Measurements from ENCODE around the gene ASTN2.

Gene ASTN2

DNA sequence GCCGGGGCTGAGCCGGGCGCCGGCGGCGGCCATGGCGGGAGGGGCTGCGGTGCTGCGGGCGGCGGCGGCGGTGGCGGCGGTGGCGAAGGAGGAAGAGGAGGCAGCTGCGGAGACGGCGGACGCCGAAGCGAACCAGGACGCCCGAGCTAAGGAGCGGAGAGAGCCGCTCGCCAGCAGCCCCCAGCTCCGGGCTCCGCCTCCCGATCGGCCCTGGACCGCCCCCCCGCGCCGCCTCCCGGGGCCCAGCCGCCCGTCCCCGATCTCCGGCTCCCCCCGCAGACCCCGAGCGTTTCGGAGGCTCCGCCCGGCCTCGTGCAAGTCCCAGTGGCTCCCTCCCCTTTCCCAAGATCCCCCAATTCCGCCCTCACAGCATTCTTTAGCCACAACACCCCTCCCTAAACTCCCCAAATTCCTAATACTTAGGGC, at the start of gene ASTN2:
ASTN2 (minus strand) TSS at position 152 of the 426 bp plus-strand sequence; CDS start at position 33, 119 bp downstream.
- no peak for DNase-seq

DNA sequence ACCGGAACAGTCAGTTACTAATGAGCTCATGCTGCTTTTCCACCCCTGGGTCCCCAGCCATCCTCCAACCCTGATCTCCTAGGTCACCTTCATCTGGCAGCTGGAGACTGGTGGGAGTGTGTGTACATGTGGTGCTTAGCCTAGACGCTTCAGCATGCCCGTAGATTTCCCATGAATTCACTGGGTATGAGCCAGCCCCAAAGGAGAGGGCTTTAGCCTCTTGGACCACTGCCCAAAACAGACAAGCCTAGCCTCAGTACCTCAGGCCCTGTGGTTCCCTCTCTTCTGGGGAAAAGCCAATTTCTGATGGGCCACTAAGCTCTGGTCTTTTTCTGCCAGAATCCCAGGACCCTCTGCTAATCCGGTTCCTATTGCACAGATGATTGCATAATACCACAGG, 48.0 kb upstream of the ASTN2 start:
- DNase-seq: no peak

- no peak for DNase-seq
These were observed 46.5 kb upstream of the ASTN2 start for GRCh38 chr9:117461386-117461785.

DNA sequence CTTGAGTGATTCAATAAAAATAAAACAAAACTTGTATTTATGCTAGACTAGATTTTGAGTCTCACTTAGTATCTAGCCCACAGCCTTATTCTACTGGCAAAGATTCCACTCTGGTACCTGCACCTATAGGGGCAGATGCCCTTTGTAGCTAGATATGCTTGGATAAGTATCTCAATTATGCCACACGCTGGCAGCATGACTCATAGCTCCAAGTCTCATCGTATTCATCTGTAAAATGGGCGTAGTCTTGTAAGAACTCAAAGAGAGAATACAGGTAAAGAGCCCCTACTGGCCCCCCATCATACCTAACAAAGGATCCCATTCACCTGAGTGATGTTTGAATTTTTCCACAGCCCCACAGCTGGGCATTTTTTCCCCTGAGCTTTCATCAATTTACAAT, 45.9 kb upstream of the ASTN2 start:
- DNase-seq: no peak

DNA sequence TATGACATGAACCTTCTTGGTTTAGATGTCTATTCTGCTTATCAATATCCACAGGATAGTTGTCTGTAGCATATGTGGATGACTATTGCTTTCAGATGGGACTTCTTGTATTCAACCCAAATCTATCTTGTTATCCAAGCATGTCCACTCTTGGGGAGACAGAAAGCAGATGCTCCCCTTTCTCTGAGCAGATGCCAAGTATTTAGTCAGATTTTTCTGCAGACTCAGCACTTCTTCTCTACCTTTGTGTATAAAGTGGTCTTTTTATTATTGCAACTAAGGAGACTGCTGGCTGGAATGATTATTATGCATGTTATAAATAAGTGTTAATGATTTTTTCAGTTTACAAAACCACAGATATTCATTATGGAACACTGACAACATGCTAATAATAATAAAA, 45.1 kb upstream of the ASTN2 start:
- no peak for DNase-seq

- no peak for DNase-seq
These were observed 43.2 kb upstream of the ASTN2 start for GRCh38 chr9:117458066-117458465.

GRCh38 chr9:117454711-117455110, 39.9 kb upstream of the ASTN2 start:
- DNase-seq: no peak

- DNase-seq: no peak
These were observed 38.9 kb upstream of the ASTN2 start for GRCh38 chr9:117453737-117454136.

DNA sequence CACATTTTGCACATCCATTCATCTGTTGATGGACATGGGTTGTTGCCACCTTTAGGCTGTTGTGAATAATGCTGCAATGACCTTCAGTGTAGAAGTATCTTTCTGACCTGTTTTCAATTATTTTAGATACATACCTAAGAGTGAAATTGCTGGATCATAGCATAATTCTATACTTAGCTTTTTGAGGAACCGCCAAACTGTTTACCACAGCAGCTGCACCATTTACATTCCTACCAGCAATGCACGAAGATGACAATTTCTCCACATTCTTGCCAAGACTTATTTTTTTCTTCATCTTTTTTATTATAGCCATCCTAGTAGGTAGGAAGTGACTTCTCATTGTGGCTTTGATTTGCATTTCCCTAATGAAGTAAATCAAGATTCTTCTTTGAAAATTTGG, 36.5 kb upstream of the ASTN2 start:
- no peak for DNase-seq

DNA sequence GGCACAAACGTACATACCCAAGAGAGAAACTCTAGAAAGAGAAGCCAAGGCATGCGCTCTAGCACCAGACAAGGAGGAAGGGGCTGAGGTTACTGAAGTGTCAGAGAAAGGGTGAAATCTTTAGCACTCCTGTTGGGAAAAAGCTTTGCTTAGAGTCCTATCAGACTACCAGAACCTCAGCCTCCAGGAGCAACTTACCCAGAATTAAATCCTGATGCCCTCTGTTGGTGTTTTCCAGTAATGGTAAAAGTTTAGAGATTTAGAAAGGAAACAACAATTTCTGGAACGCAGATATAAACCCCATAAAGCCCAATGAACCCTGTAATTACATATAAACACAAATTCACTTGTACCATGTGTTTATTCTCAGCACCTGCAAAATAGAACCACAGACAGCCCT, 33.2 kb upstream of the ASTN2 start:
- no peak for DNase-seq

DNA sequence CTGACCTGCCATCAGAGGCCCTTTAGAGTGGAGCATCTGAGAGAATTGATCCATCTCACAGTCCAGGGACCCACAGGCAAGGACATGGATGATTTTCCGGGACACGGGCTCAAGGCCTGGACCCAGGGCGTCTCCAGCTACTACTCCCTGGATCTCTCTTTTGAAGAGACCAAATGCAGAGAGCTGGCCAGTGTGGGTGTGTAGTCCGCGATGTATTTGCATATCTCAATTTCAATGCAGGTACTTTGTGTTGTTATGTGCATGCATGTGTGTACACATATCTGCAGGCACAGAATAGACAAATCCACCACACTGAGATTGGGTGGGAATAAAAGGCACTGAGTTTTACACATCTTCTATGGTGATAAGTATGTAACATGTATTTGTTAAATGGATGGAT, 30.8 kb upstream of the ASTN2 start:
- DNase-seq: no peak

DNA sequence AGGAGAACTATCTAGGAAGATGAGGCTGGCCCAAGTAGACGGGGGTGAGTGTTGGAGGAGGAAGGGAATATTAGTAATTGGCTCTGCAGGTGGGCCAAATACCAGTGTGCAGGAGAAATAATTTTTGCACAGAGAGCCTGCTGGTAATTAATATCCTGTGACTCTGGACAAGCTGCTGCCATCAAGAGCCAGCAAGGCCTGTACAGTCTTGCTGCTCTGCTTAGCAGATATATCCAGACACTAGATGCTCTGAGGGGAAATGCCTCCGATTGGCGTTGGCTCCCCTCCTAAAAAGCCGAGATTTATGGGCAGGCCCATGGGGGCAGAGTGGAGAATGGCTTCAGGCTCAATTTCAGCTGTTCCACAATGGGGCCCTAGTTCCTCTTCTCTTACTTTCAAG, 29.6 kb upstream of the ASTN2 start:
- DNase-seq: no peak

- DNase-seq: no peak
These were observed 22.4 kb upstream of the ASTN2 start for GRCh38 chr9:117437283-117437682.

DNA sequence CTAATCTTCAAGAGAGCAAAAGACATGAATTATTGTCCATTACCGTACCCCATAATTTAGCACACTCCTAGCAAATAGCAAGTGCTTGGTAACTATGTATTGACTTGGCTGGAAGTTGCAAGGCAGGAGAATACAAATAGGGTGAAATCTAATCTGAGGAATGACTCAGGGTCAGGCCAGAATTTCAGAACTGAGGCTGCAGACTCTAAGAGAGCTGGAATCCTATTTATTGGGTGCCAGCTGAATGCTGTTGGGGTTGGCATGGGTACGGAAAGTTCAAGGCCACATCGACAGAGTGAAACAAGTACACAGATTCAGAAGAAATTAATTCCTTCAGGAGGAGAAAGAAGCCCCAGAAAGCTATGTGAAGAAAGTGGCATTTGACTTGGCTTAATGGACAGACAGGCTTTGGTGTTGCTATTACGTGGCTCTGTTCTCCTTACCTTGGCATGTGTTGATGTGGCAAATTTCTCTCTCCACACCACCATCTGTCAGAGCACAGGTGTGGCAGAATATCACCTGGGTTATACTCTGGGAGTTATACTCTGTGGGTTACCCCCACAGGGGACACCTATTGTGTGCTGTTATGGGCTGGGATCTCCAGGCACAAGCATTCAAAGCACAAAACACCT, 20.9 kb upstream of the ASTN2 start:
- no peak for DNase-seq

GRCh38 chr9:117434566-117434965, 19.7 kb upstream of the ASTN2 start:
- DNase-seq: no peak

DNA sequence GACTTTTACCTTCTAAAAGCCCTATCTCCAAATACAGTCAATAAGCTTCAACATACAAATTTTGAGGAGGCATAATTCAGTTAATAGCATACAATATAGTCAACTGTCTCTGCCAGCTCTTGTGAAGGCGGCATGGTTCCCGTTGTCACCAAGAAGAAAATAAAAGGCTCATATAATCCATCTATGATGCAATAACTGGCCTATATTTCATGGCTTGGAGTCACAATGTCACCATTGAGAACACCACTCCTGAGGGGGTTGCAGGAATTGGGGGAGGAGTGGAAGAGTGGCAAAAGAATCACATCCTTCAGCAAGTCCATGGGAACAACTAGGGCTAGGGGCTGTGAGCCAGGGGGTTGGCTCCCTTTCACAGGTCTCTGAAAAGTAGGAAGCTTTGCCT, 16.0 kb upstream of the ASTN2 start:
- no peak for DNase-seq

DNA sequence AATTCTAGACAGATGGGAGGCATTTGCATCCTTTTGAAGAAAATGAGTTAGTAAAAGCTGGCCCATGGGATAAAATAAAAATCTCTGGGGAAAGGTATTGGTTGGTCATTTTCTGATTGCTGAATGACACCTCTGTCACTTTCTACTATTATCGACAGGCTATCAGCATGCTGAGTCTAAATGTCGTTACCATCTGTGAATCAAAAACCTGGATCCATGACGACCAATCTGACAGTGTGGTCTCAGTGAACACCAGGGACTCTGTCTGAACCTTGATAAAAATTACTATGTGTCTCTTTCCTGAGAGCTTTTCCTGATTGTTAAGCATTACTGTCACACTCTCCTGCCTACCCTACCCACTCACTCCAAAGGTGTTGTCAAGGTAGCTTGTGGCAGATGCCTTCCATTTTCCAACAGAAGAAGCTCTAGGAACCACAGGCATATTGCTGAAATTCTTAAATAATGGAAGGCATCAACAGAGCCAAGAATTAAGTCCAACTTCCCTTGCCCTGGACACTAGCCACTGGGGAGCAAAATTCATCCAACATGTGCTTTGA, 12.6 kb upstream of the ASTN2 start:
- no peak for DNase-seq

GRCh38 chr9:117425566-117425965, 10.7 kb upstream of the ASTN2 start:
- DNase-seq: no peak

GRCh38 chr9:117424291-117424690, 9.4 kb upstream of the ASTN2 start:
- no peak for DNase-seq

DNA sequence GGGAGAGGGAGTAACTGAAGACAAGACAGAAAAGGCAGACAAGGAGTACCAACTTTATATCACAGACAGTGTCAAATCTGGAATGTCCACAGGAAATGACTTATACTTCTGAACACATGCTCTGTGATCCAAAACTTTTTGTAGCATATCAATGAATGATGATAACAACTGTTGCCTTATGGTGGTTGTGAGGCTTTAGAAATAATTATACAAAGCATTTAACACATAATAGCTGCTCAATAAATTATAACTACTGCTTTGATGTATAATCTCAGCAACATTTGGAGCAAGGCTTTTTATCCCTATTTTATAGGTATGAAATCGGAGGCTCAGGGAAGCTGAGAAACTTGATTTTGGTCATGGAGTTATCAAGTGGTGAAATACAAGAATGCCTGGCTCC, 3.3 kb upstream of the ASTN2 start:
- no peak for DNase-seq

GRCh38 chr9:117416856-117417255, 2.0 kb upstream of the ASTN2 start:
- DNase-seq: no peak

DNA sequence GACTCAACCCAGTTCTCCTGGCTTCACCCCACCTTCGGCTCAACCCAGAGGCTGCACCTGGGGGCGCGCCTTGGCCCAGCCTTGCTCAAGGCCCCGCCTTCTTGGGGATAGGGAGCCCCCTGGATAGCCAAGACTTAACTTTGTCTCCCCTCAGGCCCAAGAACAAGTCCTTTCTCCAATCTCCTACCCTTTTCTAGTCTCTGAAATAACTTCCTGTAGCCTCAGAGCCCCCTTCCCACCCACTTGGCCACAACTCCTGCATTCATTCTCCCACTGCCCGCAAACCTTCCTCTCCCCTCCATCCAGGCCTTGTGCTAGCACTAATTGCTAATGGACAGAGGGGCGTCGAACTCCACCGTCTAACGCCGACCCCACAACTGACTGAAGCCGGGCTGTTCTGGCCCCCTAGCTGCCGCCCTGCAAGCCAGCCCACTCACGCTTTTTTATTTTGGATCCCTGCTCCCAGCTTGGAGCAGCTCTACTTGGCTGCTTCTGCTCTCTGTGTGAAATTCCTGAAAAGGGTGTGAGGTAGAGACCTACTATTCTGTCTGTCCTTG, 579 bp upstream of the ASTN2 start:
- no peak for DNase-seq

- DNase-seq: no peak
These were observed 494 bp downstream of the ASTN2 start for GRCh38 chr9:117414220-117414905.

Measured in NCI-H2029 treated with DMSO at 0.1 percent for 48 hours (cell line).